Neutrophil (primary cell): Measurements from ENCODE around the gene CFAP74.
A peak's percentile ranks its signal among the peaks of the same experiment; 100 is the strongest.

Experiments used
- H3K27ac ChIP-seq: fragments of 200-600 bp; sonication (generic); 2 replicates; pipeline ENCODE4 v1.5.1; 2016; ENCODE audit warnings: mild to moderate bottlenecking, moderate library complexity
- H3K27me3 ChIP-seq: fragments of 200-600 bp; sonication (generic); 2 replicates; pipeline ENCODE4 v1.6.0; 2016; ENCODE audit warnings: mild to moderate bottlenecking
- H3K36me3 ChIP-seq: fragments of 200-600 bp; sonication (generic); 2 replicates; pipeline ENCODE4 v1.5.1; 2017
- H3K4me1 ChIP-seq, 2 experiments: fragments of 200-600 bp in 1 of 2; sonication (generic) in 1 of 2; 1 replicate in 1 of 2; 2 replicates in 1 of 2; pipeline versions ENCODE4 v1.5.1 to v1.6.1; 2013 to 2016; ENCODE audit warnings: low read depth in 1 of 2, low read length in 1 of 2, mild to moderate bottlenecking in 1 of 2, moderate library complexity in 1 of 2; ENCODE audit not compliant: control insufficient read depth in 1 of 2, insufficient read depth in 1 of 2
- H3K4me3 ChIP-seq, 2 experiments: fragments of 200-600 bp in 1 of 2; sonication (generic) in 1 of 2; 1 replicate in 1 of 2; 2 replicates in 1 of 2; pipeline ENCODE4 v1.5.1; 2013 to 2016; ENCODE audit warnings: low read depth in 1 of 2, low read length in 1 of 2, mild to moderate bottlenecking in 1 of 2, moderate library complexity in 1 of 2
- H3K9me3 ChIP-seq: fragments of 200-600 bp; sonication (generic); 2 replicates; pipeline ENCODE4 v1.5.1; 2016
- TF ChIP-seq, protein P1 (sequence below): fragments of 200-600 bp; sonication (generic); IDR thresholded peaks from 2 replicates; pipeline ENCODE4 v1.5.1; 2016; ENCODE audit warnings: antibody characterized with exemption

CFAP74 gene

DNA sequence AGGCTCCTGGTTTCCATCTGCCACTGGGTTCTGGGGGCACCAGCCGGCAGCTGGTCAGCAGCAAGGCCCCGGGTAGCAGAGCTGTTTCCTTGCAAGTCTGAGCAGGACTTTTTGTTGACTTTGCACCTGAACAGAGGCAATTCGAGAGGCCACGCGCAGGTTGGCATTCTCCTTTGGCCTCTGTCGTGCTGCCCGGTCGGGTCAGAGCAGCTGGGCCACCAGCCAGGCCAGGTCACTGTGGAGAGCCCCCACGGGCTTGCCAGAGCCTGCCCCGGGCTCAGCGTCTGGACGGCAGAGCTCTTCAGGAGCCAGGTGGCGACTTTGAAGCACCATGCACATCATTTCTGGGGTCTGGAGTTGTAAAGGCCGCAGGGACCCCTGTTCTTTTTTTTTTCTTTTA is 56.1 kb downstream of the CFAP74 start:
- Histone ChIP-seq H3K36me3 (no peaks in the 10 kb centered on the region), H3K9me3 (no peaks in the 10 kb centered on the region)

DNA sequence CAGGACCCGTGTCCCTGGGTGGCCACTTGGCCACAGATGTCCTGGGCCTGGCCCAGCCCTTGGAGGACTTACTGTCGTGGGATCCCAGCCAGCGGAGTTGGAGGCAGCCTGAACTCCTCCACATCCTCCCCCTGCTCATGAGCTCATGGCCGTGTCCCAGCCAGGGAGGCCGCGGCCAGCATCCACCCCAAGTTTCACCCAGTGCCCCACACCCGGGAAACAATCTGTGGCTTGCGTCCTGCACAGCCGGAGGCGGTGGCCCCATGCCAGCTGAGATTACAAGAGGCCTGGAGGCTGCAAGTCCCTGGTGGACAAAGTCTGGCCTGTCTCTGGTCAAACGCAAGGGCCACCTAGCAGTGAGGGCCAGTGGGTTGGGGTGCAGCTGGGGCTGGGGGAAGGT is 57.0 kb downstream of the CFAP74 start:
- H3K9me3 ChIP-seq, result no peaks in the 10 kb centered on the region
- H3K4me1 ChIP-seq, result peaks cover 0 to 5% of the 10 kb centered on the region in 2 experiments
- no peak overlapping the region for H3K4me3 ChIP-seq
- H3K36me3 ChIP-seq, result no peaks in the 10 kb centered on the region
- peaks cover 19% of the 10 kb centered on the region for H3K27me3 ChIP-seq
- no peak overlapping the region for H3K27ac ChIP-seq
- TF ChIP-seq, protein P1, sequence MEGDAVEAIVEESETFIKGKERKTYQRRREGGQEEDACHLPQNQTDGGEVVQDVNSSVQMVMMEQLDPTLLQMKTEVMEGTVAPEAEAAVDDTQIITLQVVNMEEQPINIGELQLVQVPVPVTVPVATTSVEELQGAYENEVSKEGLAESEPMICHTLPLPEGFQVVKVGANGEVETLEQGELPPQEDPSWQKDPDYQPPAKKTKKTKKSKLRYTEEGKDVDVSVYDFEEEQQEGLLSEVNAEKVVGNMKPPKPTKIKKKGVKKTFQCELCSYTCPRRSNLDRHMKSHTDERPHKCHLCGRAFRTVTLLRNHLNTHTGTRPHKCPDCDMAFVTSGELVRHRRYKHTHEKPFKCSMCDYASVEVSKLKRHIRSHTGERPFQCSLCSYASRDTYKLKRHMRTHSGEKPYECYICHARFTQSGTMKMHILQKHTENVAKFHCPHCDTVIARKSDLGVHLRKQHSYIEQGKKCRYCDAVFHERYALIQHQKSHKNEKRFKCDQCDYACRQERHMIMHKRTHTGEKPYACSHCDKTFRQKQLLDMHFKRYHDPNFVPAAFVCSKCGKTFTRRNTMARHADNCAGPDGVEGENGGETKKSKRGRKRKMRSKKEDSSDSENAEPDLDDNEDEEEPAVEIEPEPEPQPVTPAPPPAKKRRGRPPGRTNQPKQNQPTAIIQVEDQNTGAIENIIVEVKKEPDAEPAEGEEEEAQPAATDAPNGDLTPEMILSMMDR, result no peak

More for the DNA sequence above, 56.1 kb downstream of the CFAP74 start:
- H3K4me3 ChIP-seq, result no peak overlapping the region
- peaks cover 16% of the 10 kb centered on the region for H3K27me3 ChIP-seq
- H3K27ac ChIP-seq, result no peak overlapping the region
- TF ChIP-seq, protein P1, result no peak
- peaks cover 0 to 5% of the 10 kb centered on the region in 2 experiments for H3K4me1 ChIP-seq

DNA sequence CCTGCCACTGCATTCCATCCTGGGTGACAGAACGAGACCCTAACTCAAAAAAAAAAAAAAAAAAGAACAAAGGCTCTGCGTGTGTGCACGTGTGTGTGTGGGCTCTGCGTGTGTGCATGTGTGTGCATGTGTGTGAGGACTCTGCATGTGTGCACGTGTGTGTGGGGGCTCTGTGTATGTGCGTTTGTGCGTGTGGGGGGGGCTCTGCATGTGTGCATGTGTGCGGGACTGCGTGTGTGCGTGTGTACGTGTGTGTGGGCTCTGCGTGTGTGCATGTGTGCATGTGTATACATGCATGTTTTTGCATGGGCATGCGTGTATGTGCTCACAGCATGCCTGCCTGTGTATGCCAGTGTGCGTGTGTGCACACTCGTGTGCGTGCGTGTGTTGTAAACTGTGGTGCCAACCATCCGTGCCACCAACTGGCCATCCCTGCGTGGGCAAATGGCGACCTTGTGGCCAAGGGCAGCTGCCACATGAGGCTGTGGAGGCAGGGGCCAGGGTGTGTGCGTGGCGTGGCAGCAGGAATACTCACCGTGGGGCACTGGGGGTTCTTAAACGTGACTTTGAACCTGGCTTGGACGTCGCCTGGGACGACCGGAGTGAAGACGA is 57.7 kb downstream of the CFAP74 start:
- H3K27me3 ChIP-seq, result peaks cover 26% of the 10 kb centered on the region
- no peak overlapping the region for H3K4me3 ChIP-seq
- no peak overlapping the region for H3K27ac ChIP-seq
- H3K9me3 ChIP-seq, result no peaks in the 10 kb centered on the region
- H3K36me3 ChIP-seq, result no peaks in the 10 kb centered on the region
- TF ChIP-seq, protein P1, result no peak
- peaks cover 0 to 5% of the 10 kb centered on the region in 2 experiments for H3K4me1 ChIP-seq

DNA sequence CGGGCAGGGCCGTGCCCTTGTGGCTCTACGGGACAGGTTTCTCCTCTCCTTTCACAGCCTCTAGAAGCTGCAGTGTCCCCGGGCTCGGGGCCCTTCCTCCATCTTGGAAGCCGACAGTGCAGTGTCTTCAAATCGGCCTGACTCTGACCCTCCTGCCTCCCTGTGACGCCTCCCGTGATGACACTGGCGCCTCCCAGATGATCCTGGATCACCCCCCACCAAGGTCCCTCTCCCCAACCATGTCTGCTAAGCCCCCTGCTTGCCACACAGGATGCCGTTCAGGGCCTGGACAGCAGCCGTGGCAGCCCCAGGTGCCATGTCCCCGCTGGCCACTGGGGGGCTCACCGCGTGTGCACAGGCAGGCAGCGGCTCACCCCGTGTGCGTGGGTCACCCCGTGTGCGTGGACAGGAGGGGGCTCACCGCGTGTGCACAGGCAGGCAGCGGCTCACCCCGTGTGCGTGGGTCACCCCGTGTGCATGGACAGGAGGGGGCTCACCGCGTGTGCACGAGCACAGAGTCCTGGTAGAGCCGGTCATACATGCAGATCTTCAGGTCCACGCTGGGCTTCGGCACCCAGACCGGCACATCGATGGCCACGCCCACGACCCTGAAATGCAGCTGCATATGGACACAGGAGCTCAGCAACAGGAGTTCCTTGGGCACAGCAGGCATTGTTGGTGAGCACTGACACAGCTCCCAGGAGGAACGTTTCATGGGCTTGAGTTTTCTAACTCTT is 59.6 kb downstream of the CFAP74 start:
- no peak overlapping the region for H3K27ac ChIP-seq
- H3K4me3 ChIP-seq, result no peak overlapping the region
- no peaks in the 10 kb centered on the region for H3K9me3 ChIP-seq
- H3K27me3 ChIP-seq, result peaks cover 26% of the 10 kb centered on the region
- TF ChIP-seq, protein P1, result peak; percentile 83
- H3K36me3 ChIP-seq, result no peaks in the 10 kb centered on the region
- peaks cover 0 to 5% of the 10 kb centered on the region in 2 experiments for H3K4me1 ChIP-seq

DNA sequence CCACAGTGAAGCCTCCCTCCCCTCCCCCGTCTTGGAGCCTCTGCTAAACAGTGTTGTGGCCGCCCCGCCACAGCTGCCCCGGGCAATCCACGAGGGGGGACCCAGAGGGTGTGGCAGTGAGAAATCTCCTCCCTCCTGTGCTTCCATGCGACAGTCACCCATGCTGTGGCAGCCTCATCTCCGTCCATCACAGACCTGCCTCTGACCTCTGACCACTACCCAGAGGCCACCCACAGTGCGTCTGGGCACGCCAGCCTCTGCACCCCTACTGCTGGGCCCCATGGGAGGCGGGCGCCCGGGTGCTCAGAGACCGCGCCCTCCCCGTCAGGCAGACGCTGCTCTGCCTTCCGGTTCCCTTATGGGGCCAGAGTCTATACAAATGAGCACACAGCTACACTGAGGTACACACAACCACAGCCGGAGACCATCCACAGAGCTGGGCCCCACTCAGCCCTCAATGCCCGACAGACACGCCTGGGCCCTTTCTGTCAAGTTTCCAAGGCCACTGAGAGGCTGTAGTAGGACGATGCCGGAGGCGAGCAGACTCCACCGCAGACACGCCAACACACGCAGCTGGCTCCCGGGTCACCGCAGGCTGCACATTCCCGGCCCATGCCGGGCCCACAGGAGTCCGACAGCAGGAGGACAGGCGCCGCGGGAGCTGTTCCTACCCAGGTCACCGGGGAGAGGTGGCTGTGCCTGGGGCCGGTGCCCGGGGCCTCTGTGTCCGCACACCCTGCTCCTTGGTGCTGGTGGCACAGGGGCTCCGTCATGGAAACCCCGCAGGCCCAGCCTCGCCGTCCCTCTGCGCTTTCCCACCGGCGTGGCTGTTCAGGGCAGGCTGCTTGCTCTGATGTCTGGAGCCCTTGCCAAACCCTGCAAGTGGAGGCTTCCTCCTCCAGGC is 60.6 kb downstream of the CFAP74 start:
- TF ChIP-seq, protein P1, result no peak
- Histone ChIP-seq H3K4me1 (peaks cover 0 to 5% of the 10 kb centered on the region in 2 experiments), H3K36me3 (no peaks in the 10 kb centered on the region), H3K27ac (no peak overlapping the region), H3K4me3 (no peak overlapping the region), H3K27me3 (peaks cover 26% of the 10 kb centered on the region), H3K9me3 (no peaks in the 10 kb centered on the region)
